ENCODE measurements around the gene ANKFY1.

DNA sequence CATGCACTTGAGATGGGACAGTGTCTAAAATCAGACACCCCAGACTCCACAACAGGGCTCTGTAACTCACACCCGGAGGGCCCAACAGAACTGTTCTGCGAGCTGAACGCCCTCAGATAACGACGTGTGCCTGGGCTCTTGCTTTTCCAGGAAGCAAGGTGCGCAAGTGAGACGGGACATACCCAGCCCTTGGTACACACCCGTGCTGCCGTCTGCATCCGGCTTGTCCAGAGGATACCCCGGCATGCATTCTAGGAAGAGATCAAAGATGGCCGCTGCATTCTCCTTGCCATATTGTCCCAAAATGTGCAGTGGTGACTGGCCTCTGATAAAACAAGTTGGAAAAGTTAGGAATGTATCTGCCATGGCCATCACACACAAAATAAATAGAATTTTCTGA, 91.4 kb downstream of the ANKFY1 start:
- TF ChIP-seq, protein P1, sequence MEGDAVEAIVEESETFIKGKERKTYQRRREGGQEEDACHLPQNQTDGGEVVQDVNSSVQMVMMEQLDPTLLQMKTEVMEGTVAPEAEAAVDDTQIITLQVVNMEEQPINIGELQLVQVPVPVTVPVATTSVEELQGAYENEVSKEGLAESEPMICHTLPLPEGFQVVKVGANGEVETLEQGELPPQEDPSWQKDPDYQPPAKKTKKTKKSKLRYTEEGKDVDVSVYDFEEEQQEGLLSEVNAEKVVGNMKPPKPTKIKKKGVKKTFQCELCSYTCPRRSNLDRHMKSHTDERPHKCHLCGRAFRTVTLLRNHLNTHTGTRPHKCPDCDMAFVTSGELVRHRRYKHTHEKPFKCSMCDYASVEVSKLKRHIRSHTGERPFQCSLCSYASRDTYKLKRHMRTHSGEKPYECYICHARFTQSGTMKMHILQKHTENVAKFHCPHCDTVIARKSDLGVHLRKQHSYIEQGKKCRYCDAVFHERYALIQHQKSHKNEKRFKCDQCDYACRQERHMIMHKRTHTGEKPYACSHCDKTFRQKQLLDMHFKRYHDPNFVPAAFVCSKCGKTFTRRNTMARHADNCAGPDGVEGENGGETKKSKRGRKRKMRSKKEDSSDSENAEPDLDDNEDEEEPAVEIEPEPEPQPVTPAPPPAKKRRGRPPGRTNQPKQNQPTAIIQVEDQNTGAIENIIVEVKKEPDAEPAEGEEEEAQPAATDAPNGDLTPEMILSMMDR (IDR thresholded peaks at IDR 0.05), result no peak
- TF ChIP-seq POLR2AphosphoS5 (IDR thresholded peaks at IDR 0.05; ENCODE audit: insufficient read depth in 1 of 2, low read depth in 1 of 2), result no peak

All from vagina (tissue), 2 donors.